Keratinocyte (primary cell): ENCODE measurements around the gene ARL6IP5. TPM values are rescaled to one million over a fixed set of nuclear protein-coding genes. Genes with fewer than 3 reads are reported as not detected.

Experiments used
- DNase-seq: peaks from one replicate; pipeline ENCODE4 v3.0.0-alpha.2; 2011; ENCODE audit warnings: low read depth, missing footprints, low spot score
- FAIRE-seq: peaks from 2 replicates; lab custom pipeline; 2011; peaks lifted over from hg19 to GRCh38; lab: Jason Lieb, UNC
- H2AFZ ChIP-seq: 2 replicates; pipeline ENCODE4 v1.6.0; 2012; ENCODE audit warnings: low read length, control low read depth, inconsistent platforms; ENCODE audit not compliant: control insufficient read depth
- H3K27ac ChIP-seq: 2 replicates; pipeline ENCODE4 v1.5.1; 2011; ENCODE audit warnings: low read length; ENCODE audit not compliant: control insufficient read depth, insufficient read depth
- H3K27me3 ChIP-seq: 3 replicates; pipeline ENCODE4 v1.6.0; 2011; ENCODE audit warnings: low read length; ENCODE audit not compliant: control insufficient read depth, insufficient read depth; ENCODE audit errors: extremely low read depth
- H3K36me3 ChIP-seq, 2 experiments: 2 replicates in 1 of 2; 3 replicates in 1 of 2; pipeline ENCODE4 v1.5.1; 2011; ENCODE audit warnings: low read length in 2 of 2, mild to moderate bottlenecking in 1 of 2; ENCODE audit not compliant: control insufficient read depth in 2 of 2, insufficient read depth in 2 of 2; ENCODE audit errors: extremely low read depth in 1 of 2
- H3K4me1 ChIP-seq: 3 replicates; pipeline ENCODE4 v1.5.1; 2011; ENCODE audit warnings: low read length; ENCODE audit not compliant: control insufficient read depth, insufficient read depth; ENCODE audit errors: extremely low read depth
- H3K4me2 ChIP-seq: 3 replicates; pipeline ENCODE4 v1.6.0; 2011; ENCODE audit warnings: low read depth, low read length; ENCODE audit not compliant: control insufficient read depth, insufficient read depth; ENCODE audit errors: extremely low read depth
- H3K4me3 ChIP-seq, 3 experiments: fragments of 200-600 bp in 1 of 3; sonication (generic) in 1 of 3; 2 replicates in 2 of 3; 3 replicates in 1 of 3; pipeline ENCODE4 v1.5.1; 2011 to 2016; ENCODE audit warnings: low read length in 3 of 3, mild to moderate bottlenecking in 3 of 3, control low read depth in 2 of 3, inconsistent platforms in 1 of 3, low read depth in 1 of 3, mixed read lengths in 1 of 3, mixed run types in 1 of 3, moderate library complexity in 1 of 3; ENCODE audit not compliant: control insufficient read depth in 2 of 3, insufficient read depth in 2 of 3; ENCODE audit errors: extremely low read depth in 1 of 3
- H3K79me2 ChIP-seq: 2 replicates; pipeline ENCODE4 v1.6.0; 2012; ENCODE audit warnings: low read length; ENCODE audit not compliant: control insufficient read depth, insufficient read depth
- H3K9ac ChIP-seq: 3 replicates; pipeline ENCODE4 v1.6.0; 2011; ENCODE audit warnings: low read length; ENCODE audit not compliant: control insufficient read depth, insufficient read depth; ENCODE audit errors: extremely low read depth
- H3K9me1 ChIP-seq: 3 replicates; pipeline ENCODE4 v1.6.0; 2011; ENCODE audit warnings: low read length; ENCODE audit not compliant: control insufficient read depth, insufficient read depth; ENCODE audit errors: extremely low read depth
- H3K9me3 ChIP-seq: 2 replicates; pipeline ENCODE4 v1.5.1; 2012; ENCODE audit warnings: low read depth, low read length; ENCODE audit not compliant: control insufficient read depth
- H4K20me1 ChIP-seq: 3 replicates; pipeline ENCODE4 v1.6.0; 2011; ENCODE audit warnings: low read length; ENCODE audit not compliant: control insufficient read depth, insufficient read depth; ENCODE audit errors: extremely low read depth
- CTCF ChIP-seq, 3 experiments: IDR thresholded peaks in 1 of 3; conservative IDR thresholded peaks in 1 of 3; optimal IDR thresholded peaks in 1 of 3; 2 replicates in 2 of 3; 3 replicates in 1 of 3; pipeline versions ENCODE3 to v1.5.1; 2011; ENCODE audit warnings: low read length in 3 of 3, mild to moderate bottlenecking in 3 of 3, moderate library complexity in 2 of 3, control low read depth in 1 of 3, inconsistent platforms in 1 of 3; ENCODE audit not compliant: insufficient read depth in 2 of 3; ENCODE audit errors: extremely low read depth in 1 of 3
- EZH2 ChIP-seq: IDR thresholded peaks from one replicate; pipeline ENCODE4 v1.6.1; 2012; ENCODE audit warnings: inconsistent platforms, mild to moderate bottlenecking, low read length, moderate library complexity
- dilution Hi-C: fragments of 300-500 bp; cut with MboI; formaldehyde crosslinking; loops from one replicate; pipeline ENCODE4 v1.7.0; 2020; ENCODE audit warnings: low sequenced_read_pairs; ENCODE audit not compliant: extremely low pct_ligation_motif_present
- polyA plus RNA-seq, 5 experiments: library from polyadenylated mRNA; depleted of rRNA in 3 of 5; stranded (reverse) in 3 of 5; stranded (forward) in 1 of 5; unstranded in 1 of 5; fragments of >200 nt; gene quantifications; 1 replicate in 1 of 5; 2 replicates in 3 of 5; 3 replicates in 1 of 5; pipeline versions ENCODE4 v1.2.1 to v1.2.3, GENCODE V29; 2011 to 2012; ENCODE audit warnings: missing spikeins in 2 of 5, low read depth in 1 of 5, low replicate concordance in 1 of 5

Gene ARL6IP5
- polyA plus RNA-seq, 1 donor (not counting 4 experiments of a cell fraction or from before 2014, with no cell fraction given), result 112 TPM

GRCh38 chr3:69119681-69120080 lies 34.9 kb downstream of the ARL6IP5 start:
- Histone ChIP-seq H3K4me2 (no peak overlapping the region), H3K9me3 (no peaks in the 10 kb centered on the region), H2AFZ (no peak overlapping the region), H3K9me1 (no peaks in the 10 kb centered on the region), H3K36me3 (no peaks in the 10 kb centered on the region), H3K27me3 (no peaks in the 10 kb centered on the region), H4K20me1 (no peaks in the 10 kb centered on the region), H3K9ac (no peak overlapping the region), H3K27ac (no peak overlapping the region), H3K4me3 (no peak overlapping the region), H3K4me1 (peaks cover 19% of the 10 kb centered on the region), H3K79me2 (no peaks in the 10 kb centered on the region)
- no peak for TF ChIP-seq CTCF (optimal IDR thresholded peaks at IDR 0.05 in 1 of 3, IDR thresholded peaks at IDR 0.05 in 1 of 3, conservative IDR thresholded peaks at IDR 0.05 in 1 of 3; ENCODE audit: extremely low read depth in 1 of 3, insufficient read depth in 2 of 3, low read length in 3 of 3)
- TF ChIP-seq EZH2, result no peak
- no peak for FAIRE-seq
- dilution Hi-C loops, result no loop called here
- no peak for DNase-seq

GRCh38 chr3:69120879-69121464 lies 36.2 kb downstream of the ARL6IP5 start:
- DNase-seq (peak; percentile 65), FAIRE-seq (peak; percentile 95)
- H3K4me3 ChIP-seq, result no peak overlapping the region
- no peaks in the 10 kb centered on the region for H4K20me1 ChIP-seq
- no peaks in the 10 kb centered on the region for H3K36me3 ChIP-seq
- H3K9me3 ChIP-seq, result no peaks in the 10 kb centered on the region
- peaks cover 13% of the 10 kb centered on the region for H3K4me1 ChIP-seq
- H3K4me2 ChIP-seq, result no peak overlapping the region
- H3K9ac ChIP-seq, result no peak overlapping the region
- TF ChIP-seq EZH2 (no peak), CTCF (optimal IDR thresholded peaks at IDR 0.05 in 1 of 3, IDR thresholded peaks at IDR 0.05 in 1 of 3, conservative IDR thresholded peaks at IDR 0.05 in 1 of 3; ENCODE audit: extremely low read depth in 1 of 3, insufficient read depth in 2 of 3, low read length in 3 of 3) (peak; percentile 88 to 95 (median 92))
- H3K27ac ChIP-seq, result no peak overlapping the region
- peak overlapping the region; percentile 62 for H2AFZ ChIP-seq
- dilution Hi-C loops, result no loop called here
- no peaks in the 10 kb centered on the region for H3K27me3 ChIP-seq
- H3K79me2 ChIP-seq, result no peaks in the 10 kb centered on the region
- H3K9me1 ChIP-seq, result no peaks in the 10 kb centered on the region
